Activated T-helper 1 cell treated with anti-CD3 and anti-CD28 coated beads, Interleukin-12 subunit alpha, Interleukin-12 subunit beta, Interleukin-2, Interleukin-4 antibody, amounts not matched to agents 30 ng/mL and 10 ng/mL and 1 ng/mL, durations not matched to agents 14 hours and 24 hours and 36 hours (primary cell): ENCODE measurements around the gene DIP2B. TPM values are rescaled to one million over a fixed set of nuclear protein-coding genes. Genes with fewer than 3 reads are reported as not detected.

Experiments
- DNase-seq: peaks from one replicate; pipeline ENCODE4 v3.0.0; 2021; ENCODE audit warnings: low spot score
- H3K27ac Mint-ChIP-seq: one replicate; pipeline ENCODE4 v1.8.0; 2021; ENCODE audit warnings: mild to moderate bottlenecking, mixed read lengths
- H3K27me3 Mint-ChIP-seq: one replicate; pipeline ENCODE4 v1.8.0; 2022; ENCODE audit warnings: mild to moderate bottlenecking, moderate library complexity, mixed read lengths; ENCODE audit not compliant: insufficient read depth
- H3K36me3 Mint-ChIP-seq: one replicate; pipeline ENCODE4 v1.8.0; 2021; ENCODE audit warnings: low read depth, mixed read lengths
- H3K4me1 Mint-ChIP-seq: one replicate; pipeline ENCODE4 v1.8.0; 2021; ENCODE audit warnings: low read depth, mixed read lengths
- H3K4me3 Mint-ChIP-seq: one replicate; pipeline ENCODE4 v1.8.0; 2021; ENCODE audit warnings: mild to moderate bottlenecking, moderate library complexity, mixed read lengths
- H3K9me3 Mint-ChIP-seq: one replicate; pipeline ENCODE4 v1.8.0; 2021; ENCODE audit warnings: mixed read lengths
- intact Hi-C: fragments of 100-400 bp; cut with micrococcal nuclease; formaldehyde crosslinking; loops from one replicate; pipeline ENCODE4 v1.15.1; 2024
- total RNA-seq: library from RNA; stranded (reverse); gene quantifications from 2 replicates; pipeline ENCODE4 v1.2.3, GENCODE V29; 2022

Gene DIP2B
- total RNA-seq, 1 donor from 2014 or later: 27.6 TPM

GRCh38 chr12:50599366-50600095, 94.7 kb downstream of the DIP2B start:
- Mint-ChIP-seq H3K27ac (peak overlapping the region; percentile 52), H3K4me1 (peaks cover 31% of the 10 kb centered on the region), H3K36me3 (peaks cover 10% of the 10 kb centered on the region), H3K4me3 (no peak overlapping the region), H3K27me3 (no peaks in the 10 kb centered on the region), H3K9me3 (no peaks in the 10 kb centered on the region)
- no peak for DNase-seq
- intact Hi-C loops: loop anchor here (5.0 kb wide), 1 partner anchor 38 kb away; no protein-coding TSS in a partner anchor

DNA sequence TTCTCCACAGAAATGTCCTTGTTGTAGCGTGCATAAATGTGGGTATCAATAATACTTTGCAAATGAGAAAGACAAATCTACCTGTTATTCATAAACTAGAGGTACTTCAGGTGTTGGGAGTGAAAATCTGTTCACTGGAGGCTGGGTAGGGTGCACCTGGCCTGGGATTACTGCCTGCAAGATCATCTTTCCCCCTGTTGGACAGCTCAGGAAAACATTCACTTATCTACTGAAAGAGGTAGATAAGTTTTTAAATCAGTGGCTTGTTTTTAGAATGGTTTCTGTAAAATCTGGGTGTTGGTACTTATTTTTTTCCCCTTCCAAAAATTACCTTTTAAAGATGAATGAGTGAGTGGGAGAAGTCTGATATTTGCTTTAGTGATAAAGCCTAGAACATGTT, 95.6 kb downstream of the DIP2B start:
- no peak overlapping the region for H3K27ac Mint-ChIP-seq
- no peak overlapping the region for H3K4me3 Mint-ChIP-seq
- H3K4me1 Mint-ChIP-seq: peaks cover 31% of the 10 kb centered on the region
- H3K9me3 Mint-ChIP-seq: no peaks in the 10 kb centered on the region
- no peak for DNase-seq
- H3K36me3 Mint-ChIP-seq: peaks cover 10% of the 10 kb centered on the region
- intact Hi-C loops: no loop called here
- no peaks in the 10 kb centered on the region for H3K27me3 Mint-ChIP-seq

DNA sequence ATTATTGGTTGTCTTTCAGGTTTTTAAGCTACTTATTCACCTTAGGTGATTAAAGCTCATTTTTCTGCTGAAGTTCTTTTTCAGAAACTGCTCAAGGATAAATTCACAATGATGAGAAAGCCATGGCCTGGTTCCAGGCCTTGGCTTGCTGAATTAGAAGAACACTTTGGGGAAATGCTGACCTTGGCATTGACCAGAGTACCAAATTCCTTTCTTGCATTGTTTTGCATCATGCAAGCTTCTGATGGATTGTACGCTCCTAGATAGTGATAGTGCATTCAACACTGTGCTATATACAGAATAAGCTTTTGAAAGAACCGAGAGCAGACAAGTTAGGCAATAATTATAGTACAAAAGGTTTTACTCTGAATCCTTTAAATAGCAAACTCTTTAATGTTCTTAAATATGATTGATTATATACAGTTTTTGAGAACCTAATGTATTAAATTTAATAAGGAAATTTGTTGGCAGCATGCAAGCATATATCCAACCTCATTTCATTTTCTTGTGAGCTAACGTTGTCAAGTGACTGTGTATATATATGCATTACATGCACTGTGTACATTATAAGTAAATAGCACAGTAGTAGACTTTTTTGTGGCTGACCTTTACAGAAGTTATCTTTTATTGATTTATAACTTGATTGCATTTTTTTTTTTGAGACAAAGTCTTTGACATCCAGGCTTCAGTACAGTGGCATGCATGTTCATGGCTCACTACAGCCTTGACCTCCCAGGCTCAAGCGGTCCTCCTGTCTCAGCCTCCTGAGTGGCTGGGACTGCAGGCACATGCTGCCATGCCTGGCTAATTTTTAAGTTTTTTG, 99.2 kb downstream of the DIP2B start:
- Mint-ChIP-seq H3K4me1 (peaks cover 24% of the 10 kb centered on the region), H3K36me3 (peaks cover 12% of the 10 kb centered on the region)

DNA sequence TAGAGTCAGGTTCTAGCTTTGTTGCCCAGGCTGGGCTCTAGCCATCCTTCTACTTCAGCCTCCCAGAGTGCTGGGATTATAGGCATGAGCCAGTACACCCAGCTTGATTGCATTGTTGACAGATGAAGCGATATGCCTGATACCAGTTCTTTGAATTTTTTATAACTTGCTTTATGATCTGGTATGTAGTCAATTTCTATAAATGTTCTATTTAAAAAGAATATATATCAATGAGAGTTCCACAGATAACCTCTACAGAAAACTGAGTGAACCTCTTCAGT, 99.8 kb downstream of the DIP2B start:
- no peaks in the 10 kb centered on the region for H3K27me3 Mint-ChIP-seq
- peaks cover 24% of the 10 kb centered on the region for H3K4me1 Mint-ChIP-seq
- no peak overlapping the region for H3K4me3 Mint-ChIP-seq
- DNase-seq: no peak
- no peak overlapping the region for H3K27ac Mint-ChIP-seq
- intact Hi-C loops: no loop called here
- H3K9me3 Mint-ChIP-seq: no peaks in the 10 kb centered on the region
- peaks cover 12% of the 10 kb centered on the region for H3K36me3 Mint-ChIP-seq

More for the DNA sequence above, 99.2 kb downstream of the DIP2B start:
- H3K27me3 Mint-ChIP-seq: no peaks in the 10 kb centered on the region
- no peak for DNase-seq
- no peak overlapping the region for H3K4me3 Mint-ChIP-seq
- H3K27ac Mint-ChIP-seq: no peak overlapping the region
- H3K9me3 Mint-ChIP-seq: no peaks in the 10 kb centered on the region
- intact Hi-C loops: no loop called here

GRCh38 chr12:50606675-50607375, 102.0 kb downstream of the DIP2B start:
- Mint-ChIP-seq H3K9me3 (no peaks in the 10 kb centered on the region), H3K4me3 (no peak overlapping the region), H3K27ac (no peak overlapping the region), H3K27me3 (no peaks in the 10 kb centered on the region), H3K36me3 (peaks cover 9% of the 10 kb centered on the region), H3K4me1 (peaks cover 10% of the 10 kb centered on the region)
- DNase-seq: no peak
- intact Hi-C loops: no loop called here

GRCh38 chr12:50609292-50609874, 104.6 kb downstream of the DIP2B start:
- H3K36me3 Mint-ChIP-seq: peaks cover 9% of the 10 kb centered on the region
- H3K27me3 Mint-ChIP-seq: no peaks in the 10 kb centered on the region
- no peak for DNase-seq
- intact Hi-C loops: no loop called here
- H3K4me1 Mint-ChIP-seq: peaks cover 10% of the 10 kb centered on the region
- no peak overlapping the region for H3K4me3 Mint-ChIP-seq
- H3K9me3 Mint-ChIP-seq: no peaks in the 10 kb centered on the region
- no peak overlapping the region for H3K27ac Mint-ChIP-seq

DNA sequence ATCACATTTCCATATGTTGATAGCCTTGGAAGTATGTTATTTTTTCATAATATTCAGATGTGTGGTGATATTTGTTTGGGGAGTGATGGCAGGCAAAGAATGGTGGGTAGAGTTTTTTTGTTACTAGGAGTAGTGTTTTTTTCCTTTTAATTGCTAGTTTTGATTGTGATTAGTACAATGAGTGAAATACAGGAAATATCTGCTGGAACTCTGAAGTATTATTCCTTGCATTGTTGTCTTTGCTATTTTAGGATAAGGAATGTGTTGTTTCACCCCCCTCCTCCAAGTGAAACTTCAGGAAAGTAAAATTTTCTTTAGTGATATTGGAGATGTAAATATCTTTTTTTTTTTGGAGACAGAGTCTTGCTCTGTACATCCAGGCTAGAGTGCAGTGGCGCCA, 105.4 kb downstream of the DIP2B start:
- no peak overlapping the region for H3K27ac Mint-ChIP-seq
- no peaks in the 10 kb centered on the region for H3K27me3 Mint-ChIP-seq
- H3K4me1 Mint-ChIP-seq: peaks cover 10% of the 10 kb centered on the region
- no peak overlapping the region for H3K4me3 Mint-ChIP-seq
- DNase-seq: no peak
- peaks cover 9% of the 10 kb centered on the region for H3K36me3 Mint-ChIP-seq
- H3K9me3 Mint-ChIP-seq: no peaks in the 10 kb centered on the region
- intact Hi-C loops: no loop called here

DNA sequence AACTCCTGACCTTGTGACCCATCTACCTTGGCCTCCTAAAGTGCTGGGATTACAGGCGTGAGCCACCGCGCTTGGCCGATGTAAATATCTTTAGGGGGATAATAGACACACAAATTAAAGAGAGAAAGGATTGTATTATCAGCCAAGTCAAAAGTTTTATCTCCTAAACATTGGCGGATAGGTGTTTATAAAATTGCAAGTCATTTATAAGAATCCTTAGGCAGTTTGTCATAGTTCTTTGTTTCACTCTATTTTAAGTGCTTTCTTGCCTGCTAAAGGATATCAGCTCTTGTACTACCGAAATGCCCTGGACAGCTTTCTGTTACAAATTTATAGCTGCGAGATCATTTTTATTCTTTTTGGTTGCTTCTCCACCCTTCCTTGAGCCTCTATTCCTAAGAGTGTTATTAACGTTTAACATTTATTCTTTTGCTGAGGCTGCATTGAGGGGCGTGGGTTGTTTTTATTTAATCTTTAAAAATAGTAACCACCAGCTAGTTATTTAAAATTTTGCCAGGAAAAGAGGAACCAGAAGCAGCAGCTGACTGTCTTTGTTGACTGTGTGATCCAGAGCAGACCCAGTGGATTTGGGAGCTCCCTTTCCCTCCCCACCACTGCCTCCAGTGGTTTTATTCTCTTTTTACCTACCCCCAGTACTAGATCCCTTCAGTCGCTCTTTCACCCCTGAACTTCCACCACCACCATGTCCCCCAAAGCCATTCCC, 106.4 kb downstream of the DIP2B start:
- H3K9me3 Mint-ChIP-seq: no peaks in the 10 kb centered on the region
- peaks cover 7% of the 10 kb centered on the region for H3K36me3 Mint-ChIP-seq
- H3K27ac Mint-ChIP-seq: no peak overlapping the region
- H3K4me3 Mint-ChIP-seq: no peak overlapping the region
- no peak for DNase-seq
- H3K4me1 Mint-ChIP-seq: peaks cover 10% of the 10 kb centered on the region
- intact Hi-C loops: no loop called here
- H3K27me3 Mint-ChIP-seq: no peaks in the 10 kb centered on the region

- Mint-ChIP-seq H3K4me1 (no peaks in the 10 kb centered on the region), H3K4me3 (no peak overlapping the region), H3K36me3 (peaks cover 6% of the 10 kb centered on the region), H3K9me3 (no peaks in the 10 kb centered on the region), H3K27ac (no peak overlapping the region), H3K27me3 (no peaks in the 10 kb centered on the region)
- no peak for DNase-seq
- intact Hi-C loops: no loop called here
Measured at GRCh38 chr12:50612882-50613281, 108.1 kb downstream of the DIP2B start.

- Mint-ChIP-seq H3K36me3 (peaks cover 8% of the 10 kb centered on the region), H3K27me3 (no peaks in the 10 kb centered on the region), H3K9me3 (no peaks in the 10 kb centered on the region), H3K4me3 (no peak overlapping the region), H3K4me1 (no peaks in the 10 kb centered on the region), H3K27ac (no peak overlapping the region)
- intact Hi-C loops: no loop called here
- DNase-seq: no peak
Measured at GRCh38 chr12:50613463-50613862, 108.7 kb downstream of the DIP2B start.

GRCh38 chr12:50614167-50614759, 109.5 kb downstream of the DIP2B start:
- Mint-ChIP-seq H3K36me3 (peaks cover 8% of the 10 kb centered on the region), H3K27ac (no peak overlapping the region), H3K4me3 (no peak overlapping the region), H3K4me1 (no peaks in the 10 kb centered on the region), H3K9me3 (no peaks in the 10 kb centered on the region), H3K27me3 (no peaks in the 10 kb centered on the region)
- no peak for DNase-seq
- intact Hi-C loops: no loop called here
